Measurements from ENCODE around the gene TMEM215. TPM values are rescaled to one million over a fixed set of nuclear protein-coding genes. Genes with fewer than 3 reads are reported as not detected.

Gene TMEM215
- total RNA-seq, 2 donors from 2014 or later, result 0.09 to 0.13 TPM

DNA sequence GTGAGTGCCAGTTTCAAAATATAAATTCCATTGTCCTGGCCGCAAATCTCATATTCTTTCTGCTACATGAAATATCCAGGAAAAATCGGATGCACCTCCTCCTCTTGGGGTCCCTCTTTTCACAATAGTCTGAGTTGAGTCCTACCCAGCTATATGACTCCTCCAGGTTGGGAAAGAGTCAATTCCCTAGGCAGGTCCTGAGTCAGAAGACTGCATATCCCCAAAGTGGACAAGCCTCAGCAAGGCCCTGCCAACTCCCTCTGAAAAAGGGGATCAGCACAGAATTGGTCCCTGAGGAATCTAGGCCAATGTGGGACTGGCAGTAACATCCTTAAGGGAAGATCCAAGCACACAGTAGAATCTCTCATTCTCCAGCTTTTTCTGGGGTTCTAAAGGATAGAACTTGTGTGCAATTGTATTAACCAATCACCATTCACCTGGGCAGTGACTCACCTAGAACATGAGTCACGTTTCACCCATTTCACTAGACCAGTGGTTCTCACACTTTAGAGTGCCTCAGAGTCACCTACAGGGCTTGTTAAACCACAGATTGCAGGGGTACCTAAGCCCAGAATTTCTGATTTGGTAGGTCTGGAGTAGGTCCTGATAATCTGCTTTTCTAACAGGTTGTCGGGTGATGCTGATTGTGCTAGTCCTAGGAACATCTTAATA lies 44.7 kb upstream of the TMEM215 start:
- Mint-ChIP-seq H3K27me3 (ENCODE audit: insufficient read depth) (no peaks in the 10 kb centered on the region), H3K27ac (no peak overlapping the region), H3K4me3 (no peak overlapping the region), H3K36me3 (ENCODE audit: low read depth) (no peaks in the 10 kb centered on the region), H3K9me3 (peaks cover 5% of the 10 kb centered on the region), H3K4me1 (no peaks in the 10 kb centered on the region)
- Histone ChIP-seq H3K27me3 (ENCODE audit: control insufficient read depth, insufficient read depth, low read length, poor library complexity, severe bottlenecking) (no peaks in the 10 kb centered on the region), H3K27ac (ENCODE audit: low read depth, low read length) (no peak overlapping the region), H3K9ac (ENCODE audit: extremely low read depth, low read length, poor library complexity, severe bottlenecking) (no peak overlapping the region), H3K4me1 (ENCODE audit: control insufficient read depth, insufficient read depth, low read length) (no peaks in the 10 kb centered on the region), H3K36me3 (ENCODE audit: control insufficient read depth, insufficient read depth, low read length) (no peaks in the 10 kb centered on the region), H3K4me3 (ENCODE audit: low read length) (no peak overlapping the region), H3K9me3 (ENCODE audit: control insufficient read depth, low read length) (no peaks in the 10 kb centered on the region)
- no peak for TF ChIP-seq CTCF (conservative IDR thresholded peaks at IDR 0.05)
- WGBS, 2 experiments (ENCODE audit: insufficient coverage in 1 of 2, insufficient read length in 1 of 2), result 91% methylated on average over 3 to 4 of the region's 4 CpGs
- DNase-seq, result no peak

DNA sequence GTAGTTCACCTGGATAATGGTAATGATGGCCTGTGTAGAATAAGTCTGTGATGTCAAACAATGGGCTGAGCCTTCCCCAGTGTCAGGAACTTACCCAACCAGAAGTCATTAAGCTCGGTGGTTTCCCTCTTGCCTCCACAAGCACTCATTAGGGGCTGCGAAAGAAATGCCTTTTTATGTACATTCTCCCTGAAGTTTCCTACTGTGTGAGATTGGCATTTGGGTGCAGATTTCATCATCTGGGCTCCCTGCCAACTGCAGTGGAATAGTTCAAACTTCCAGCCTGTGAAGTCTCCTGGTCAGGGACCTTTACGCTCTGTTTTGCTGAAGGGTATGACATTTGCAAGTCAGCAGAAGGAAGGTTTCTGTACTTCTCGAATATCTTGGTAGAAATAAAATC lies 41.6 kb upstream of the TMEM215 start:
- no peaks in the 10 kb centered on the region for H3K9me3 ChIP-seq (ENCODE audit: control insufficient read depth, low read length)
- no peaks in the 10 kb centered on the region for H3K27me3 ChIP-seq (ENCODE audit: control insufficient read depth, insufficient read depth, low read length, poor library complexity, severe bottlenecking)
- H3K4me3 Mint-ChIP-seq, result no peak overlapping the region
- no peaks in the 10 kb centered on the region for H3K36me3 Mint-ChIP-seq (ENCODE audit: low read depth)
- H3K27ac Mint-ChIP-seq, result no peak overlapping the region
- TF ChIP-seq CTCF (conservative IDR thresholded peaks at IDR 0.05), result no peak
- peaks cover 5% of the 10 kb centered on the region for H3K9me3 Mint-ChIP-seq
- no peak overlapping the region for H3K4me3 ChIP-seq (ENCODE audit: low read length)
- H3K9ac ChIP-seq (ENCODE audit: extremely low read depth, low read length, poor library complexity, severe bottlenecking), result no peak overlapping the region
- peaks cover under 1% of the 10 kb centered on the region for H3K27me3 Mint-ChIP-seq (ENCODE audit: insufficient read depth)
- H3K4me1 ChIP-seq (ENCODE audit: control insufficient read depth, insufficient read depth, low read length), result no peaks in the 10 kb centered on the region
- 82 to 93% methylated on average over 3 to 4 of the region's 4 CpGs for WGBS, 2 experiments (ENCODE audit: insufficient coverage in 1 of 2, insufficient read length in 1 of 2)
- H3K36me3 ChIP-seq (ENCODE audit: control insufficient read depth, insufficient read depth, low read length), result no peaks in the 10 kb centered on the region
- H3K4me1 Mint-ChIP-seq, result no peaks in the 10 kb centered on the region
- no peak overlapping the region for H3K27ac ChIP-seq (ENCODE audit: low read depth, low read length)
- no peak for DNase-seq

DNA sequence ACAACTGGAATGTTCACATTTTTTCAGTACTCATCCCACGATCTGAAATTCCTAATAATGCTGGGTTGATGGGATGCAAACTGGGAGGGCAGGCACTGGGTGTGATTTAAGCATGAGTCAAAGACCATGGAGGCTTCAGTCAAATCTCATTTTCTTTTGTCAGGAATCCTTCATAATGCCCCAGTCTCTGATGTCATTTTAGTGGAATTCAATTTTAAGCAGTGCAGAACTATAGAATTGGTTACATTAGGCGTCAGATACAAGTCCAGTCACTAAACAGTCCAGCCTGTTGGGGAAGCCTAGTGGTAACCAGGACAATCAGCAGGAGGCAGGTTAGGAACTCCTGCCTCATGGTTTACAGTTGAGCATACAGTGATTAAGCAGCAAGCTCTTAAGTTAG lies 41.0 kb upstream of the TMEM215 start:
- H3K27ac Mint-ChIP-seq, result no peak overlapping the region
- Histone ChIP-seq H3K9me3 (ENCODE audit: control insufficient read depth, low read length) (no peaks in the 10 kb centered on the region), H3K27me3 (ENCODE audit: control insufficient read depth, insufficient read depth, low read length, poor library complexity, severe bottlenecking) (no peaks in the 10 kb centered on the region), H3K36me3 (ENCODE audit: control insufficient read depth, insufficient read depth, low read length) (no peaks in the 10 kb centered on the region), H3K9ac (ENCODE audit: extremely low read depth, low read length, poor library complexity, severe bottlenecking) (no peak overlapping the region), H3K4me1 (ENCODE audit: control insufficient read depth, insufficient read depth, low read length) (no peaks in the 10 kb centered on the region), H3K4me3 (ENCODE audit: low read length) (no peak overlapping the region), H3K27ac (ENCODE audit: low read depth, low read length) (no peak overlapping the region)
- no peak overlapping the region for H3K4me3 Mint-ChIP-seq
- peaks cover 5% of the 10 kb centered on the region for H3K27me3 Mint-ChIP-seq (ENCODE audit: insufficient read depth)
- DNase-seq, result no peak
- TF ChIP-seq CTCF (conservative IDR thresholded peaks at IDR 0.05), result no peak
- WGBS, 2 experiments (ENCODE audit: insufficient coverage in 1 of 2, insufficient read length in 1 of 2), result 81 to 88% methylated on average over 1 to 2 of the region's 2 CpGs
- no peaks in the 10 kb centered on the region for H3K4me1 Mint-ChIP-seq
- peaks cover 5% of the 10 kb centered on the region for H3K9me3 Mint-ChIP-seq
- no peaks in the 10 kb centered on the region for H3K36me3 Mint-ChIP-seq (ENCODE audit: low read depth)
